ENCODE measurements around the gene PTPRN2.

The PTPRN2 gene

DNA sequence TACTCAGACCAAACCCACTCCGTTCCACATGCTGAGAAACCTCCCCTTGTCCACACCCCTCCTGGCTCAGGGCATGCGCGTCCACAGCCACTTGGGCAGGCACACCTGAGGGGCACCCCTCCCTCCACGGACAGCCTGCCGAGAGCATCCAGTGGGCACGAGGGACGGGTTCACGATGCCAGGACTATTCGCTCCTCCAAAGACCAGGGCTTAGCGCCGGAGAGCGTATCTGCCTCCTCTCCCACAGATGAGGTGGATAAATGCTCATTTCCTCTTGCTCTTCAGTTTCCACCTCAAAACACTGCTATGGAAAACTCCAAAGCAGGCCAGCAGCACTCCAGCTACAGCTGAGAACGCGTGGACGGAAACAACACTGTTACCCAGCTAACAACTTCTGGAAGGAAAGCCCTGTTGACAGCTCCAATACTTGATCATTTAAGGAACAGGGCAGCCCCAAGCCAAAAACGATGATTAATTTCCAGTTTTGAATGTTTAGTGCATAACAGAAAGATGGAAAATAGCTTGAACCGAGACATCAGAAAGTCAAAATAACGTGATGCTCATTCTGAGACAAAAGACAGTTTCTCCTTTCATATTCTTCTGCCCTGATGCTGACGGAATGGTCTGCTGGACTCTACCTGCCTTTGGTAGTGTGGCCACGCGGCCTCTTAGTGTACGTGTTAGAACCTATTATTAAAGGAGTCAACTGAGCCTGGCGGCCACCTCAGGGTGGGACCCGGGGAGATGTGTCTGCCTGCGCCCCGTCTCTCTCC lies 1046.1 kb downstream of the PTPRN2 start:
- no peak for DNase-seq

GRCh38 chr7:157540606-157541294 lies 1046.9 kb downstream of the PTPRN2 start:
- DNase-seq = no peak

GRCh38 chr7:157540020-157540419 lies 1047.6 kb downstream of the PTPRN2 start:
- DNase-seq = no peak

DNA sequence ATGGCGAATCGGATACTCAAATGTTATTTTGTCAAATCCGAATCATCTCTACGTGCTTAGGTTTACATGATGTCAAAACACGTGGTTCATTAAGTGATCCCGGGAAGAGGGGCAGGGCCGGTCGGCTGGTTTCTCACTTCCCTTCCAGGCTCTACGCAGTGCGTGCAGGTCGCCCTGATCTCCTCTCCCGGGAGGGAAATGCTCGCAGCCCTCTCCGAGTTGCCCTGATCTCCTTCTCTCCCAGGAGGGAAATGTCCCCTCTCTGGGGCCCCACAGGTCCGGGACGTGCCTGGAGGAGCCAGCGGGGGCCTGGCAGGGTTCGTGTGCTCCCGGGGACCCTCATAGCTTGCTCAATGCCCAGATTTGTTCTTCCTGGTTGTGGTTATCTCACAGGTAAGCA lies 1048.1 kb downstream of the PTPRN2 start:
- no peak for DNase-seq

DNA sequence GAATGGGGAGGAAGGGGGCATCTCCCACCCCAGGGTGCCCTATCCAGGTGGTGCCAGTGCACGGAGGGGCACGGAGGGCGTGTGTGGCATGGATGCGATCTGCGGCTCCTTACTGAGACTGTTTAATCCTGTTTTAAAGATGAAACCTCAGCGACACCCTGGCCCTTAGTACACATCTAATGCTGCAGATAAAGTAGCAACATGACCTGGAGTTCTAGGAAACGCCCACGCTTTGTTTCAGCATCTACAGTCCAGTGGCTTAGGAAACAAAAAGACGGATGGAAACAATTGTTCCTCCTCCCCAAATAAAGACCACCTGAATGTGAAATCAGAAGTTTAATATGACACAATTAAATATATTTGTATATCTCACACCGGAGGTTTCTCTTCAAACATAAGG lies 1048.9 kb downstream of the PTPRN2 start:
- DNase-seq = no peak

DNA sequence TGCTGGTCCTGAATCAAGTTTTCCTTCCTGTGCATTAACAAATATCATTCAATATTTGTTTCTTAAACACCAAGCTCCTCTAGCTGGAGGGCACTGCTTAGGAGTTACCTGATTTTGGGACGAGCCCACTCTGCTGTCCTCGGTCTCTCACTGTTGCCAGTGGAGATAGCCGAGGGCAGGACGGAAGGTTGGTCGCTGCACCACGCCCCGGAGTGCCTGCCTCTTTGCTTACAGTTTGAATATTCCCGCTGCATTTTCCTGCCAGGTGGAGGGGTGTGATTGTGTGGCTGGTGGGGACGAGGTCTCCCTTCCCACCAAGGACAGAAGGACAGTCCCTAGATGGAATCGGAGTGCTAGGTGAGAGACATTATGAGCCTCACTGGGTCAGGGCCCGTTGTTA lies 1049.3 kb downstream of the PTPRN2 start:
- DNase-seq = no peak

- no peak for DNase-seq
Observed at GRCh38 chr7:157537056-157537455, 1050.6 kb downstream of the PTPRN2 start.

GRCh38 chr7:157532068-157532467 lies 1055.6 kb downstream of the PTPRN2 start:
- DNase-seq = no peak

DNA sequence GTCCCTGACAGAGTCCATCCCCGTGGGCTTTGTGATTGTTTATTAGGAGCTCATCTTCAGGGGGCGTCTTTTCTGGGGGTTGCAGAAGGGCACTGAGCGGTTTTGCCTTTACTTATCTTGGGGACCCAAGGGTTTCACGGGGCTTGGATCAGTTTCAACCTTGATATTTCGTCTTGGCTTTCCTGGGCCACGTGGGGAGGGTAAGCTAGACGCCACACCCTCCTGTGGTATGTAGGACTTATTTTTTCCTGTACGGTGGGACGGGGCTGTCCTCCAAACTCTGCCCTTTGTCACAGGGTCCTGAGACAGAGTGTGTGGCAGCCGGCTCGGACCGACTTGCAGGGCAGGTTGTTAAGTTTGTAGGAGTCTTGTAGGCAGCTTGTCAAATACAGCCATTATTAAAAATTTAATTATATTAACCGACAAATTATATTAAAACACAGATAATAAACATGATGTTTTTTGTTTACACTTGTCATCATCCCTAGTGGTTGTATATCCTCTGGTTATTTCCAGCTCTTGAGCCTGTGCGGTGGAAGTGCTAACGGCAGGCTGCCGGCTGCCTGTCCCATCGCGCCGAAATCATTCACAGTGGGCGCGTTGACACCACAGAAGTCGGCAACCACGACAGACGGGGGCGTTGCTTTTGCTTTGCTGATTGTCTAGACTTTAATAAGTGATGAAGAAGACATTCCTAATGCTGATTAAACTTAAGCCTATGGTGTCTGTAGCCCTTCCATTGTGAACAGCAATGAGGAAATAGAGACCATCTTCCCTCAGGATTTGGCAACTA lies 1057.7 kb downstream of the PTPRN2 start:
- DNase-seq = no peak

DNA sequence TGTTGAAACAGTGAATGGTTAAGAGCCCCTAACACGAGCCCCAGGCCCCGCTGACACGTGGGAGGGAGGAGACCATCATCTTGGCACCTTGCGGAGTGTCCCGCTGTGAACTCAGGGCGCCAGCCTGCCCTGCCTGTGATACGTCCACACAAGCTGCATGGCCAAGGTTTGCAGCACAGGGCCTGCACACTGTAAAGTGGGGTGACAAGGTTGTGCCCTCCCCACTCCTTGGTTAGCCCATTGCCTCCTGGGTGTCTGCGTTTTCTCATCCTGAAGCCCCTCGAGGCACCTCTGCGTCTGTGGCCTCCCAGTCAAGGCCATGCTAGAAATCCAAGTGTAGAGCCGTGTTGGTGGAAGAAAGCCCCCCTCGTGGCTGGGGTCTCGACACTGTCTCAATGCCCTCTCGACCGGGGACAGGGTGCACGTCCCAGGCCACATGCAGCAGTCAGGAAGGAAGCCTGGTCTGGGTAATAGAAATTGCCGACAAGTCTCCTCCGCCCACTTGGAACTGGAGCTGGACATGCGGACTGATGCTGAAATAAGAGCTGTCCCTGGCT lies 1058.8 kb downstream of the PTPRN2 start:
- no peak for DNase-seq

- no peak for DNase-seq
Observed at GRCh38 chr7:157527686-157528085, 1059.9 kb downstream of the PTPRN2 start.

- DNase-seq = no peak
Observed at GRCh38 chr7:157526913-157527634, 1060.5 kb downstream of the PTPRN2 start.

DNA sequence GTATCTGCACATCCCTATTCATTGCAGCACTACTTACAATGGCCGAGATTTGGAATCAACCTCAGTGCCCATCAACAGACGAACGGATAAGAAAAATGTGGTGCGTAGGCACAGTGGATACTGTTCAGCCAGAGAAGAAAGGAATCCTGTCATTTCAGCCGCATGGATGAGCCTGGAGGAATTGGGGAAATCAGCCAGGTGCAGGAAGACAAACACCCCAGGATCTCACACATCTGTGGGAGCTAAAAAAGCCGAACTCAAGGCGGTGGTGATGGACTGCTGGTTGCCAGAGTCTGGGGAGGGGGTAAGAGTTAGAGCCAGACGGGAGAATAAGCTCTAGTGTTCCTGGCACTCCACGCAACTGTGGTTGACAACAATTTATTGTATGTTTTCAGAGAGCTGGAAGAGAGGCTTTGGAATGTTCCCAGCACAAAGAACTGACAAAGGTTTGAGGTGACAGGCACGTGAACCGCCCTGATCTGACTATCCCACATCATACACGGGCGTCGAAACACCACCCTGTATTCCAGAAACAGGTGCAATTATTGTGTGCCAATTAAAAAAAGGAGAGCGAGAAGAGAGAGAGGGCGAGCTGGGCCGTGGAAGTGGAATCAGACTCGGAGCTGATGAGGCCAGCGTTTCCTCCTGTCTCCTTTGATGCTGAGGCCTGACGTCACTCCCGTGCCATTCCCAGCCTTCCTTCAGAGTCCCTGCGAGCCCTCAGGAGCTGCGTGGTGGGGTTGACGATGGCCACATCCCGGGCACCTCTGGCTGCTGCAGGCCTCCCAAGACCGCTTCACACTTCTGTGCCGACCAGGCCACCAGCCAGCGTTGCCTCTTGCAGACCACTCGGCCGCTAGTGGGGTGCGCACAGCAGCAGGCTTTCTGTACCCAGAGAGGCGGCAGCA lies 1061.4 kb downstream of the PTPRN2 start:
- DNase-seq = no peak

- no peak for DNase-seq
Observed at GRCh38 chr7:157525491-157525915, 1062.1 kb downstream of the PTPRN2 start.

- no peak for DNase-seq
Observed at GRCh38 chr7:157524731-157525130, 1062.9 kb downstream of the PTPRN2 start.

GRCh38 chr7:157523766-157524421 lies 1063.7 kb downstream of the PTPRN2 start:
- no peak for DNase-seq

DNA sequence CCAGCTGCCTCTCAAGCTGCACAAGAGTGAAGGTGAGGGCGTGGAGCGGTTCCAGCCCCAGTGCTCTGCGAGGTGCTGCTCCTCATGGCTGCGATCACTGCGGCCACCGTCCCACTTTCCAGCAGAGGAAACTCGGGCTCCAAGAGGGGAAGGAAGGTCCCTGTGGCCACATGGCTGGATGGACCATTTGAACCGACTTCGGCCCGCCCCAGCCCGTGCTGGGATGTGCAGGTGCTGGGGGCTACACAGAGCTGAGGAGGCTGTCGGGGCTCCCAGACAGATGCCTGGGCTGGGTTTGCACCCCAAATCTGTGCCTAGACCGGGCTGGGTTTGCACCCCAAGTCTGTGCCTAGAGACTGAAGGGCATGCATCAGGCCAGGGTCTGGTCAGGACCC lies 1064.3 kb downstream of the PTPRN2 start:
- DNase-seq = no peak

- no peak for DNase-seq
Observed at GRCh38 chr7:157522954-157523353, 1064.7 kb downstream of the PTPRN2 start.

- no peak for DNase-seq
Observed at GRCh38 chr7:157522189-157522588, 1065.4 kb downstream of the PTPRN2 start.

DNA sequence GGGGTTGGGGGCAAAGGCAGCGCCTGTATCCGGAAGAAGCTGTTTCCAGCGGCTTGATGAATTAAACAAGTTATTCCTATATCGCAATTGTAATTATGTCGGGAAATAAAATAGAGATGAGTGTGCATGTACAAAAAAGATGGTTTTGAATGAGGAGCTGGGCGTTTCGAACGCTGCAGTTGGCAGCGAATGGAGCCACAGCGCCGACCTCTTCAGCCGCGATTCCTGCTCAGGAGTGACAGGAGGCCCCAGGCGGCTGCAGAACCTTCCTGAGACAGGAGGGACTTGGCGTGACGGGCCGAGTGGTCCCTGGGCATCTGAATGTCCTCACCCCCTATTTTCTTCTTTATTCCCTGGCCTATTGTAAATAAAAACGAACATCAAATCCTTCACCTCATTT lies 1065.9 kb downstream of the PTPRN2 start:
- no peak for DNase-seq

Measured in activated CD4-positive, alpha-beta T cell treated with anti-CD3 and anti-CD28 coated beads, Interleukin-2, Interleukin-6, amounts not matched to agents 100 ng/mL and 50 ng/mL, durations not matched to agents 16 hours and 8 hours (primary cell).